CD4-positive, alpha-beta T cell treated with Interleukin-6 at 100 ng/mL for 8 hours (primary cell): ENCODE results near the gene SPIB.
A peak's percentile ranks its signal among the peaks of the same experiment; 100 is the strongest.
"Not testable (repeated sequence)": the region's sequence is repeated elsewhere in the genome, so short reads cannot be mapped to it uniquely, and the experiment has no call there.

Experiments used
- DNase-seq: peaks from one replicate; pipeline ENCODE4 v3.0.0-alpha.2; 2020; ENCODE audit warnings: mixed read lengths, low spot score

SPIB gene

DNA sequence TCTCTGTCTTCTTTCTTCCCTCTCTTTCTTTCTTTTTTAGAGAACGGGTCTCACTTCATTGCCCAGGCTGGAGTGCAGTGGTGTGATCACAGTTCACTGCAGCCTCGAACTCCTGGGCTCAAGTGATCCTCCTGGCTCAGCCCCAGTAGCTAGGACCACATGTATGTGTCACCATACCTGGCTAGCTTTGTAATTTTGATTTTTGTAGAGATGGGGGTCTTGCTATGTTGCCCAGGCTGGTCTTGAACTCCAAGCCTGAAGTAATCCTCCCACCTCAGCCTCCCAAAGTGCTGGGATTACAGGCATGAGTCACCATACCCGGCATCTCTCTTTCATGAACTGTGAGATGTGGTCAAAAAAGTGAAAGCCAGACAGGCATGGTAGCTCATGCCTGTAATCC is 54.6 kb downstream of the SPIB start:
- DNase-seq: not testable (repeated sequence)

DNA sequence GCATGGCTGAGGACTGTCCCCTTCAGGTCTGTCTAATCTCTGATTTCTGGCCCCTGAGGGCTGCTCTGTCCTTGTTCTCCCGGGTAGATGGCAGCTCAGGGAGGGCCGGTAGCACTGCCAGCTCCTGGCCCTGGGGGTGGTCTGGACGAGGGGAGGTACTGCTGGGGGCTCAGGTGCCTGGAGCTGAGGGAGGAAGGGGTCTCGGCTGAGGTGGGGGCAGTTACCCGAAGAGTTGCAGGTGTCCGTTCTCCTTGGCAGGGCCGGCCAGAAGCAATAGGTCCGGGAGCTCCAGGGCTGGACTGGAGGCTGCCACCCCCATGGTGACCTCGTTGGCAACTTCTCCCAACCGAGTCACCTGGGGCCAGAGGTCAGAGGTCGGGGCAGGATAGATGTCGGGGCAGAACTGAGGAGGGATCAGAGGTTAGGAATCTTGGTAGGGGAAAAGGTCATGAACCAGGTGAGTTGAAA is 56.4 kb downstream of the SPIB start:
- DNase-seq: no peak

- DNase-seq: no peak
Observed at GRCh38 chr19:50475736-50476223, 57.0 kb downstream of the SPIB start.

DNA sequence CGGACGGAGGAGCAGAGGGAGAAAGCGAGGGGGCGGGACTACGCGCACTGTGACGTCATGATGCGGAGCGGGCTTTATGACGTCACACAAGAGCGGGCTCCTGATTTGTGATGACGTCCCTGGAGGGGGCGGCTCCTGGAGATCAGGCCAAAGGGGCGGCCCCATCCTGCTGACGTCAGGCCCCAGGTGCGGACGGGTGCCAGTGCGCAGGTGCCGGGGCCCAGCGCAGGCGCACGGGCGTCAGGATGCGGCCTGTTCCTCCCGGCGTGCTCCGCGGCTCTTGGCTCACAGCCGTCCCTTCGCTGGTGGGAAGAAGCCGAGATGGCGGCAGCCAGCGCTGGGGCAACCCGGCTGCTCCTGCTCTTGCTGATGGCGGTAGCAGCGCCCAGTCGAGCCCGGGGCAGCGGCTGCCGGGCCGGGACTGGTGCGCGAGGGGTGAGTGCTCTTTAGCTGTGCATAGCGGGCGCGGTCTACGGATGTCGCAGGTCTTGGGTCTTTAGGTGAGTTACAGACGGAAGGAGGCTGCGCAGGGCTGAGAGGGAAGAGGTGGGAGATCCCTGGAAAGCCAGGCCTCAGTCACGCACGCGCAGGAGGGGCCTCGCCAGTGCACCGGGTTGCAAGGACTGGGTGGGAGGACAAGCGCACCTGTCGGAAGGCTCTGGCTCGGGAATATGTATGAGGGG is 57.6 kb downstream of the SPIB start, which contains the start of the genes EMC10 and GARIN5A:
Gene EMC10 (plus strand): TSS at position 284 of the 683 bp plus-strand sequence. CDS start 38 bp downstream, at position 322.
Gene GARIN5A (minus strand): TSS at position 625 of the 683 bp plus-strand sequence. CDS start 460 bp downstream, at position 165.
- peak; percentile 90 for DNase-seq

DNA sequence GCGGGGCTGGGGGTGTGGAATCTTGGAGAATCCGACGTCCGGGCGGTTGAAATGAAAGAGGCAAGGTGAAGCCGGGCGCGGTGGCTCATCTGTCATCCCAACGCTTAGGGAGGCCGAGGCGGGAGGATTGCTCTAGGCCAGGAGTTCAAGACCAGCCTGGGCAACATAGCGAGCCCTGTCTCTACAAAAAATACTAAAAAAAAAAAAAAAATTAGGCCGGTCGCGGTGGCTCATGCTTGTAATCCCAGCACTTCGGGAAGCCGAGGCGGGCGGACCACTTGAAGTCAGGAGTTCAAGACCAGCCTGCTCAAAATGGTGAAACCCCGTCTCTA is 58.1 kb downstream of the SPIB start:
- DNase-seq: no peak

GRCh38 chr19:50477751-50478515 is 59.2 kb downstream of the SPIB start:
- no peak for DNase-seq

DNA sequence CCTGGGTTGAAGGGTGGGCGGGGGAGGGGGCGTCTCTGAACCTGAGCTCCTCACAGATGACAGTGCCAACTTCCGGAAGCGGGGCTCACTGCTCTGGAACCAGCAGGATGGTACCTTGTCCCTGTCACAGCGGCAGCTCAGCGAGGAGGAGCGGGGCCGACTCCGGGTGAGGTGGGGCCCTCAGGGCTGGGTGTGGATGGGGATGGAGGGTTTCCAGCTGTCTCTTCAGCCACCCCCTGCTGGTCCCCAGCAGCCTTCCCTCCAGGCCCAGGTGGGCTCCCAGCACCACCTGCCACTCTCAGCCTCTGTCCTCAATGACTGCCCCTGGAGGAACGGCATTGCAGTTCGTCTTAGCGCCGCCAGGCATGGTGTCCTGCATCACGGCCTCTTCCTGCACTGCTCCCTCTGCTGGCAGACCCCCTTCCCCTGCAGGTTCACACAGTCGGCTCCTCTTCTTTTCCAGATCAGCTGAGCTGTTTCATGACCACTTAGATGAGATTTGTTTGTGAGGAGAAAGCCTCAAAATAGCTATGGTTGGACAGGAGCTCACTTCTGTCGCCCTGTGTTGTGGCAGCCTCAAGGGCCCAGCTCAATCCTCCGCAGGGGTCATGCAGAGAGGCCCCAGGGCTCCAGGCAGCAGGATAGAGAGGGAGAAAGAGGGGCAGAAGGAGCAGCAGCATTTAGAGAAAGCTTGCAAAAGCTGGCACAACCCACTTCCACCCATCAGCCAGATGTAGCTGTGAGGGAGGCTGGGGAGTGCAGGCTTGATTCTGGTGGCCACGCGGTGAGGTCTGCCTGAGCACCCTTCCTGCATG is 60.4 kb downstream of the SPIB start:
- DNase-seq: no peak

GRCh38 chr19:50479761-50480251 is 61.1 kb downstream of the SPIB start:
- no peak for DNase-seq

GRCh38 chr19:50480281-50481111 is 61.8 kb downstream of the SPIB start:
- no peak for DNase-seq
